ENCODE data around the gene HIPK3.

DNA sequence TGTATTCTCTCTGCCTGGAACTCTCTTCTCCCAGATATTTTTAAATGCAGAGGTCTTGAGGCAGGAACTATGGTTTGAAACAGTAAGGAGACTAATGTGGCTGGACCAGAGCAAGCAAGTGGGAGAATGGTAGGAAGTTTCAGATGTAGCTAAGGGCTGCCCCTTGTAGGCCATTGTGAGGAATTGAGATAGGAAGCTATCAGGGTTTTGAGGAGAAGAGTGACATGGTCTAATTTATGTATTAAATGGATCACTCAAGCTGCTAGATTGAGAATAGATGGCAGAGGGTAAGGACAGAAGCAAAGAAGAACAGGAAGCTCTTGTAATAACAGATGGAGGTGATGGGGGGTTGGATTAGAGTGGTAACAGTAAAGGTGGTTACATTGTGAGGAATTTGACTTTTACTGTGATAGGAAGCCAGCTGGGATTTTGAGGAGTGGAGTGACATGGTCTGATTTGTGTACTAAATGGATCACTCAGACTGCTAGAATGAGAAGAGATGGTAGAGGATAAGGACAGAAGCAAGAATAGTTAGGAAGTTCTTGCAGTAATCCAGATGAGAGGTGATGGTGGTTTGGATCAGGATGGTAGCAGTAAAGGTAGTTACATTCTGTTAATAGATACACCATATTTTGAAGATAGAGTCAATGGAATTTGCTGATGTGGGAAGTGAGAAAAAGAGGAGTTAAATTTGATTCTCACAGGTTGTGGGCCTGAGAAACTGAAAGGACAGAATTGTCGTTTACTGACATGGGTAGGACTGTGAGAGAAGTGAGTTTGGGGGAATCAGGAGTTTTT lies 63.0 kb downstream of the HIPK3 start:
- TF ChIP-seq, protein P1, sequence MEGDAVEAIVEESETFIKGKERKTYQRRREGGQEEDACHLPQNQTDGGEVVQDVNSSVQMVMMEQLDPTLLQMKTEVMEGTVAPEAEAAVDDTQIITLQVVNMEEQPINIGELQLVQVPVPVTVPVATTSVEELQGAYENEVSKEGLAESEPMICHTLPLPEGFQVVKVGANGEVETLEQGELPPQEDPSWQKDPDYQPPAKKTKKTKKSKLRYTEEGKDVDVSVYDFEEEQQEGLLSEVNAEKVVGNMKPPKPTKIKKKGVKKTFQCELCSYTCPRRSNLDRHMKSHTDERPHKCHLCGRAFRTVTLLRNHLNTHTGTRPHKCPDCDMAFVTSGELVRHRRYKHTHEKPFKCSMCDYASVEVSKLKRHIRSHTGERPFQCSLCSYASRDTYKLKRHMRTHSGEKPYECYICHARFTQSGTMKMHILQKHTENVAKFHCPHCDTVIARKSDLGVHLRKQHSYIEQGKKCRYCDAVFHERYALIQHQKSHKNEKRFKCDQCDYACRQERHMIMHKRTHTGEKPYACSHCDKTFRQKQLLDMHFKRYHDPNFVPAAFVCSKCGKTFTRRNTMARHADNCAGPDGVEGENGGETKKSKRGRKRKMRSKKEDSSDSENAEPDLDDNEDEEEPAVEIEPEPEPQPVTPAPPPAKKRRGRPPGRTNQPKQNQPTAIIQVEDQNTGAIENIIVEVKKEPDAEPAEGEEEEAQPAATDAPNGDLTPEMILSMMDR (IDR thresholded peaks at IDR 0.05) = no peak
- no peak for TF ChIP-seq POLR2A (IDR thresholded peaks at IDR 0.05)

Data from sigmoid colon (tissue), 3 donors.